H1 (cell line): ENCODE results near the gene SLC24A4. TPM values are rescaled to one million over a fixed set of nuclear protein-coding genes. Genes with fewer than 3 reads are reported as not detected.
A peak's percentile ranks its signal among the peaks of the same experiment; 100 is the strongest.

ENCODE experiments used
- CTCF ChIA-PET: fragments of 300-600 bp; sonication (Branson Sonifier 250); formaldehyde crosslinking; loops from one replicate; lab custom pipeline; 2021; ENCODE audit not compliant: partially characterized antibody; lab: Charles Lee
- POLR2A ChIA-PET: fragments of 300-600 bp; sonication (Branson Sonifier 250); formaldehyde crosslinking; loops from one replicate; lab custom pipeline; 2021; ENCODE audit warnings: inconsistent platforms; ENCODE audit not compliant: partially characterized antibody; lab: Charles Lee
- DNase-seq, 2 experiments: peaks; one replicate each; pipeline versions ENCODE4 v3.0.0 to v3.0.0-alpha.2; 2010 to 2022; ENCODE audit warnings: low spot score in 2 of 2, low read depth in 1 of 2, mixed read lengths in 1 of 2
- FAIRE-seq: peaks from 2 replicates; lab custom pipeline; 2011; peaks lifted over from hg19 to GRCh38; lab: Jason Lieb, UNC
- H2AFZ ChIP-seq: 2 replicates; pipeline ENCODE4 v1.8.1; 2012; ENCODE audit warnings: low read length, inconsistent platforms
- H2AK5ac ChIP-seq: 2 replicates; pipeline ENCODE4 v1.6.1; 2013; ENCODE audit warnings: low read depth, low read length
- H2BK120ac ChIP-seq: replicated peaks from 2 replicates; pipeline ENCODE3; 2013; ENCODE audit warnings: low read depth, low read length, inconsistent platforms
- H2BK12ac ChIP-seq: 2 replicates; pipeline ENCODE4 v1.6.1; 2013; ENCODE audit warnings: low read depth, low read length
- H2BK15ac ChIP-seq: 2 replicates; pipeline ENCODE4 v1.6.1; 2013; ENCODE audit warnings: low read length
- H2BK20ac ChIP-seq: 2 replicates; pipeline ENCODE4 v1.6.1; 2013; ENCODE audit warnings: low read length
- H2BK5ac ChIP-seq: 2 replicates; pipeline ENCODE4 v1.6.1; 2013; ENCODE audit warnings: low read depth, low read length
- H3K14ac ChIP-seq: 2 replicates; pipeline ENCODE4 v1.6.1; 2013; ENCODE audit warnings: inconsistent platforms; ENCODE audit not compliant: insufficient read length
- H3K18ac ChIP-seq: 2 replicates; pipeline ENCODE4 v1.6.1; 2013; ENCODE audit warnings: low read length; ENCODE audit errors: extremely low read depth
- H3K23ac ChIP-seq: 2 replicates; pipeline ENCODE4 v1.6.1; 2013; ENCODE audit warnings: inconsistent platforms; ENCODE audit not compliant: insufficient read length
- H3K23me2 ChIP-seq: 2 replicates; pipeline ENCODE4 v1.6.1; 2013; ENCODE audit warnings: low read depth, low read length
- H3K27ac ChIP-seq: 2 replicates; pipeline ENCODE4 v1.6.1; 2011; ENCODE audit warnings: low read depth, low read length, inconsistent platforms
- H3K27me3 ChIP-seq, 4 experiments: replicated peaks in 1 of 4; 1 replicate in 1 of 4; 2 replicates in 3 of 4; pipeline versions ENCODE4 v1.6.1 to v1.8.1; 2011 to 2013; ENCODE audit warnings: low read length in 3 of 4, mild to moderate bottlenecking in 3 of 4, inconsistent platforms in 2 of 4, mixed read lengths in 2 of 4, moderate library complexity in 1 of 4; ENCODE audit not compliant: control insufficient read depth in 3 of 4, insufficient read depth in 3 of 4; ENCODE audit errors: extremely low read depth in 1 of 4
- H3K36me3 ChIP-seq, 4 experiments: 2 replicates each; pipeline versions ENCODE4 v1.6.1 to v1.8.1; 2011 to 2013; ENCODE audit warnings: mild to moderate bottlenecking in 4 of 4, low read length in 3 of 4, moderate library complexity in 2 of 4, control low read depth in 1 of 4, inconsistent platforms in 1 of 4; ENCODE audit not compliant: insufficient read depth in 4 of 4, control insufficient read depth in 2 of 4
- H3K4ac ChIP-seq: replicated peaks from 2 replicates; pipeline ENCODE3; 2013; ENCODE audit warnings: low read length, low read depth, mixed read lengths, inconsistent platforms; ENCODE audit not compliant: insufficient read length
- H3K4me1 ChIP-seq, 4 experiments: replicated peaks in 1 of 4; 1 replicate in 1 of 4; 2 replicates in 3 of 4; pipeline versions ENCODE4 v1.6.1 to v1.8.1; 2011 to 2013; ENCODE audit warnings: low read length in 3 of 4, inconsistent platforms in 2 of 4, mixed read lengths in 1 of 4; ENCODE audit not compliant: insufficient read depth in 4 of 4, control insufficient read depth in 3 of 4
- H3K4me2 ChIP-seq, 2 experiments: 2 replicates each; pipeline versions ENCODE4 v1.6.1 to v1.8.1; 2011 to 2013; ENCODE audit warnings: low read depth in 2 of 2, low read length in 2 of 2, control low read depth in 1 of 2, inconsistent platforms in 1 of 2, mild to moderate bottlenecking in 1 of 2; ENCODE audit not compliant: insufficient read depth in 1 of 2
- H3K4me3 ChIP-seq, 4 experiments: fragments of 200-600, 300-600 bp in 1 of 4; sonication (generic), shearing (Covaris generic), sonication (Bioruptor Twin) in 1 of 4; 2 replicates each; pipeline versions ENCODE4 v1.5.1 to v1.8.1; 2011 to 2016; ENCODE audit warnings: low read length in 4 of 4, low read depth in 3 of 4, control low read depth in 2 of 4, inconsistent platforms in 2 of 4, mild to moderate bottlenecking in 2 of 4, mixed read lengths in 1 of 4, moderate library complexity in 1 of 4; ENCODE audit not compliant: insufficient read depth in 2 of 4; ENCODE audit errors: extremely low read depth in 1 of 4
- H3K56ac ChIP-seq: replicated peaks from 2 replicates; pipeline ENCODE3; 2013; ENCODE audit warnings: low read depth, mild to moderate bottlenecking, mixed read lengths, low read length, inconsistent platforms; ENCODE audit not compliant: insufficient read length
- H3K79me1 ChIP-seq: 2 replicates; pipeline ENCODE4 v1.6.1; 2013; ENCODE audit warnings: low read depth, low read length, control low read depth
- H3K79me2 ChIP-seq, 2 experiments: 2 replicates each; pipeline versions ENCODE4 v1.6.1 to v1.8.1; 2012 to 2013; ENCODE audit warnings: low read length in 2 of 2, mild to moderate bottlenecking in 2 of 2, inconsistent platforms in 1 of 2; ENCODE audit not compliant: insufficient read depth in 2 of 2, control insufficient read depth in 1 of 2
- H3K9ac ChIP-seq, 4 experiments: replicated peaks in 1 of 4; 1 replicate in 1 of 4; 2 replicates in 3 of 4; pipeline versions ENCODE4 v1.6.1 to v1.8.1; 2011 to 2013; ENCODE audit warnings: low read depth in 3 of 4, low read length in 3 of 4, control low read depth in 2 of 4, mild to moderate bottlenecking in 2 of 4, moderate library complexity in 2 of 4, inconsistent platforms in 1 of 4; ENCODE audit errors: extremely low read depth in 1 of 4
- H3K9me3 ChIP-seq, 2 experiments: 2 replicates each; pipeline versions ENCODE4 v1.6.1 to v1.8.1; 2012 to 2013; ENCODE audit warnings: mild to moderate bottlenecking in 2 of 2, moderate library complexity in 2 of 2, control low read depth in 1 of 2, inconsistent platforms in 1 of 2, low read depth in 1 of 2, low read length in 1 of 2, mixed read lengths in 1 of 2; ENCODE audit not compliant: insufficient read depth in 2 of 2
- H4K20me1 ChIP-seq, 2 experiments: replicated peaks in 1 of 2; 2 replicates each; pipeline versions ENCODE3 to v1.8.1; 2011 to 2013; ENCODE audit warnings: inconsistent platforms in 2 of 2, low read length in 2 of 2, mild to moderate bottlenecking in 1 of 2; ENCODE audit not compliant: insufficient read depth in 2 of 2, control insufficient read depth in 1 of 2
- H4K5ac ChIP-seq: 2 replicates; pipeline ENCODE4 v1.6.1; 2013; ENCODE audit warnings: low read length, low read depth, mixed read lengths, inconsistent platforms; ENCODE audit not compliant: insufficient read length
- H4K8ac ChIP-seq: 2 replicates; pipeline ENCODE4 v1.8.0; 2013; ENCODE audit warnings: mild to moderate bottlenecking, moderate library complexity, low read length, inconsistent platforms; ENCODE audit not compliant: insufficient read depth; ENCODE audit errors: extremely low read depth
- H4K91ac ChIP-seq: replicated peaks from 2 replicates; pipeline ENCODE3; 2013; ENCODE audit warnings: low read length, mixed read lengths, inconsistent platforms; ENCODE audit not compliant: insufficient read length
- CEBPB ChIP-seq: IDR thresholded peaks from 2 replicates; pipeline ENCODE4 v1.6.1; 2012; ENCODE audit warnings: low read depth, low read length
- E2F6 ChIP-seq: IDR thresholded peaks from 2 replicates; pipeline ENCODE4 v1.6.1; 2012; ENCODE audit warnings: inconsistent platforms
- EZH2 ChIP-seq: fragments of 200-600 bp; sonication (generic); IDR thresholded peaks from 2 replicates; pipeline ENCODE4 v1.7.1; 2012; ENCODE audit warnings: low read depth, mild to moderate bottlenecking, moderate library complexity, low read length, inconsistent platforms; ENCODE audit not compliant: severe bottlenecking
- SP2 ChIP-seq: IDR thresholded peaks from 2 replicates; pipeline ENCODE4 v1.6.1; 2012; ENCODE audit warnings: mild to moderate bottlenecking, low read length, inconsistent platforms
- TCF12 ChIP-seq: IDR thresholded peaks from 2 replicates; pipeline ENCODE4 v1.6.1; 2011; ENCODE audit warnings: low read depth, mild to moderate bottlenecking, low read length
- WGBS, 2 experiments: shearing (Covaris generic) in 1 of 2; methylation state at CpG; one replicate each; pipeline versions ENCODE4 v1.1.6 to v1.1.7; 2013 to 2015; ENCODE audit warnings: low lambda C conversion rate in 2 of 2, mixed read lengths in 2 of 2, inconsistent platforms in 1 of 2, low coverage in 1 of 2, missing lambda C conversion rate in 1 of 2; ENCODE audit not compliant: insufficient replicate concordance in 2 of 2, insufficient coverage in 1 of 2, insufficient read length in 1 of 2; ENCODE audit errors: extremely low coverage in 1 of 2, missing lambda C conversion rate in 1 of 2; 5-methylcytosine and 5-hydroxymethylcytosine counted together
- polyA plus RNA-seq, 7 experiments: library from polyadenylated mRNA; depleted of rRNA in 3 of 7; stranded (reverse) in 5 of 7; unstranded in 2 of 7; fragments of >200 nt in 5 of 7; fragments of 200-250 nt in 2 of 7; gene quantifications; 1 replicate in 5 of 7; 2 replicates in 1 of 7; 4 replicates in 1 of 7; pipeline versions ENCODE4 v1.2.1 to v1.2.3, GENCODE V29; 2011 to 2013; ENCODE audit warnings: missing spikeins in 2 of 7, mixed read lengths in 2 of 7
- total RNA-seq: library from RNA; stranded (reverse); fragmentation: NEBNext Ultra II Directional; extraction: Animal tissue kit (Norgen Biotek cat#: 25700); gene quantifications from 2 replicates; pipeline ENCODE4 v1.2.1, GENCODE V29; 2021

The SLC24A4 gene
- total and polyA plus RNA-seq, 2 of the 8 experiments (the other 6 are each of a cell fraction or from before 2014, with no cell fraction given), result 0.27 to 0.89 TPM

- 87% methylated on average over 6 of the region's 6 CpGs; no CpG with 5 or more reads in 1 of the 2 experiments for WGBS, 2 experiments
- Histone ChIP-seq H3K14ac (no peak overlapping the region), H3K79me2 (no peaks in the 10 kb centered on the region), H2BK5ac (no peak overlapping the region), H3K4me3 (no peak overlapping the region), H4K8ac (peak overlapping the region; percentile 7; the same call in 1 of the 2 replicates), H3K36me3 (no peaks in the 10 kb centered on the region), H3K23me2 (no peaks in the 10 kb centered on the region), H4K5ac (no peak overlapping the region), H3K9ac (no peak overlapping the region), H3K4ac (no peak overlapping the region), H3K9me3 (no peaks in the 10 kb centered on the region), H3K27me3 (no peaks in the 10 kb centered on the region), H3K23ac (no peak overlapping the region), H3K79me1 (no peaks in the 10 kb centered on the region), H2BK20ac (no peak overlapping the region), H3K4me1 (peaks cover 0 to 4% (median 1%) of the 10 kb centered on the region in 4 experiments; a peak in 2 of 7 replicates), H2AFZ (no peak overlapping the region), H3K56ac (no peak overlapping the region), H2BK15ac (no peak overlapping the region), H2BK12ac (no peak overlapping the region; the same call in 1 of the 2 replicates), H3K18ac (no peak overlapping the region), H3K4me2 (no peak overlapping the region), H2BK120ac (no peak overlapping the region), H4K20me1 (no peaks in the 10 kb centered on the region), H3K27ac (no peak overlapping the region), H4K91ac (no peak overlapping the region), H2AK5ac (no peak overlapping the region)
- CTCF ChIA-PET, result interaction anchor here (0.6 to 6.4 kb wide), 3 partner anchors 15 to 767 kb away, joined by 3 to 59 read pairs (median 5); no protein-coding TSS in a partner anchor
- POLR2A ChIA-PET, result no interaction called here
- TF ChIP-seq EZH2 (no peak), E2F6 (no peak), TCF12 (no peak), CEBPB (peak; percentile 72), SP2 (no peak)
- no peak for DNase-seq
- FAIRE-seq, result no peak
Observed at GRCh38 chr14:92336363-92336762, 13.4 kb downstream of the SLC24A4 start.
